ENCODE measurements around the gene MYO16. TPM values are rescaled to one million over a fixed set of nuclear protein-coding genes. Genes with fewer than 3 reads are reported as not detected.

Gene MYO16
- total and polyA plus RNA-seq, 2 of the 4 experiments (the other 2 are of a cell fraction) = under 0.01 to 0.03 TPM

DNA sequence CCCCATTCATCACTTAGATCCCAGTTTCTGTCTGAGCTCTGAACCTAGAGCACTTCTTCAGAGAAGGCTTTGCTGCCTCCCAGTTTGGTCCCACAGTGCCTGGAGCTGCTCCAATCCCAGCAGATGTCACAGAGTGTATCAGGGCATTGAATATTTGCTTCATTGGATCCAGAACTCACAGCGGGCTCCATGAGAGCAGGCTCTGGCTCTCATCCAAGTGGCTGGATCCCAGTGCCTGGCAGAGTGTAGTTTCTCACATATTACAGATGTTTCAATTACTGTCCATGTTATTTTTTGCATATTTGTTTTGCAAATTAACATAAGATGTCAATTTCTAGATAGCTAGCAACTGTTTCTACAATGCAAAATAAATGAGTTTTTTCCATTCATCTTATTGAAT, 50.6 kb downstream of the MYO16 start:
- Histone ChIP-seq H2AK9ac (replicated peaks; ENCODE audit: low read depth, low read length, poor library complexity) (no peak overlapping the region), H2BK5ac (ENCODE audit: low read depth, low read length, poor library complexity, severe bottlenecking) (no peak overlapping the region), H4K20me1 (ENCODE audit: insufficient read depth, low read length) (no peaks in the 10 kb centered on the region), H3K9ac (ENCODE audit: low read depth, low read length) (no peak overlapping the region), H2BK20ac (ENCODE audit: low read depth, low read length) (no peak overlapping the region), H3K27me3 (ENCODE audit: control insufficient read depth, insufficient read depth, low read length) (peaks cover 3% of the 10 kb centered on the region; the same call in 1 of the 2 replicates), H3K23ac (ENCODE audit: low read depth, low read length) (no peak overlapping the region), H3K36me3 (ENCODE audit: control insufficient read depth, insufficient read depth, low read length) (no peaks in the 10 kb centered on the region), H2AFZ (replicated peaks; ENCODE audit: low read length, poor library complexity) (no peak overlapping the region), H4K91ac (ENCODE audit: insufficient read depth, low read depth, low read length) (no peak overlapping the region), H4K8ac (ENCODE audit: low read depth in 2 of 2, low read length in 2 of 2) (no peak overlapping the region), H3K4ac (ENCODE audit: low read depth, low read length) (no peak overlapping the region), H3K9me1 (ENCODE audit: insufficient read depth, low read length) (no peaks in the 10 kb centered on the region; the same call in 1 of the 2 replicates), H3K4me1 (ENCODE audit: control insufficient read depth, insufficient read depth, low read length) (no peaks in the 10 kb centered on the region; the same call in 1 of the 2 replicates), H2BK15ac (ENCODE audit: low read depth, low read length) (no peak overlapping the region), H2BK120ac (ENCODE audit: low read depth, low read length) (no peak overlapping the region), H3K27ac (ENCODE audit: insufficient read depth, low read length) (no peak overlapping the region), H3K9me3 (ENCODE audit: control insufficient read depth, insufficient read depth, low read length) (no peaks in the 10 kb centered on the region), H3K56ac (ENCODE audit: extremely low read depth, insufficient read depth, low read length) (no peak overlapping the region), H3K4me2 (ENCODE audit: low read depth, low read length) (no peak overlapping the region), H4K5ac (ENCODE audit: low read depth, low read length) (no peak overlapping the region), H2AK5ac (ENCODE audit: low read depth, low read length) (no peak overlapping the region), H3K79me1 (ENCODE audit: low read depth in 1 of 2, low read length in 2 of 2) (no peaks in the 10 kb centered on the region), H3K4me3 (ENCODE audit: insufficient read depth, low read depth, low read length) (no peak overlapping the region), H3K14ac (replicated peaks; ENCODE audit: low read depth, low read length) (no peak overlapping the region), H3K18ac (ENCODE audit: low read depth, low read length) (no peak overlapping the region)
- dilution Hi-C loops (cut with HindIII; ENCODE audit: low sequenced_read_pairs, unreplicated experiment) (no loop called here), intact Hi-C loops (cut with micrococcal nuclease) (no loop called here), in situ Hi-C loops (cut with MboI; ENCODE audit: low sequenced_read_pairs) (no loop called here)
- ChIA-PET POLR2A (ENCODE audit: unreplicated experiment) (no interaction called here), CTCF (no interaction called here)
- ATAC-seq (ENCODE audit: low read depth) = no peak
- no CpG with 5 or more reads among the region's 1 CpG for WGBS, 2 experiments (ENCODE audit: extremely low coverage in 2 of 2, insufficient read length in 1 of 2)
- no peak for DNase-seq
- TF ChIP-seq RFX5 (IDR thresholded peaks at IDR 0.05; ENCODE audit: low read depth, low read length) (no peak), RCOR1 (IDR thresholded peaks at IDR 0.05; ENCODE audit: insufficient replicate concordance, low read length) (no peak)
- TF ChIP-seq, protein P1, sequence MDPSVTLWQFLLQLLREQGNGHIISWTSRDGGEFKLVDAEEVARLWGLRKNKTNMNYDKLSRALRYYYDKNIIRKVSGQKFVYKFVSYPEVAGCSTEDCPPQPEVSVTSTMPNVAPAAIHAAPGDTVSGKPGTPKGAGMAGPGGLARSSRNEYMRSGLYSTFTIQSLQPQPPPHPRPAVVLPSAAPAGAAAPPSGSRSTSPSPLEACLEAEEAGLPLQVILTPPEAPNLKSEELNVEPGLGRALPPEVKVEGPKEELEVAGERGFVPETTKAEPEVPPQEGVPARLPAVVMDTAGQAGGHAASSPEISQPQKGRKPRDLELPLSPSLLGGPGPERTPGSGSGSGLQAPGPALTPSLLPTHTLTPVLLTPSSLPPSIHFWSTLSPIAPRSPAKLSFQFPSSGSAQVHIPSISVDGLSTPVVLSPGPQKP (IDR thresholded peaks at IDR 0.05; ENCODE audit: borderline replicate concordance, low read depth, low read length) = no peak
- BruUV-seq (replicated peaks) = no TSS peak
